Measurements from ENCODE around the gene IQCB1.

GRCh38 chr3:121757812-121758545 is 76.9 kb downstream of the IQCB1 start:
- no peak for TF ChIP-seq CTCF (conservative IDR thresholded peaks at IDR 0.05; ENCODE audit: low read depth, low read length)
- no peak for TF ChIP-seq EZH2 (IDR thresholded peaks at IDR 0.05; ENCODE audit: borderline replicate concordance, low read depth, low read length, poor library complexity, severe bottlenecking)

Data from A673 (cell line).